Embryonic facial prominence (tissue), 1 donor: ENCODE measurements around the gene TYMP.

ENCODE experiments used
- DNase-seq: peaks from one replicate; pipeline ENCODE4 v3.0.0-alpha.2; 2016; ENCODE audit errors: extremely low spot score

Gene TYMP

DNA sequence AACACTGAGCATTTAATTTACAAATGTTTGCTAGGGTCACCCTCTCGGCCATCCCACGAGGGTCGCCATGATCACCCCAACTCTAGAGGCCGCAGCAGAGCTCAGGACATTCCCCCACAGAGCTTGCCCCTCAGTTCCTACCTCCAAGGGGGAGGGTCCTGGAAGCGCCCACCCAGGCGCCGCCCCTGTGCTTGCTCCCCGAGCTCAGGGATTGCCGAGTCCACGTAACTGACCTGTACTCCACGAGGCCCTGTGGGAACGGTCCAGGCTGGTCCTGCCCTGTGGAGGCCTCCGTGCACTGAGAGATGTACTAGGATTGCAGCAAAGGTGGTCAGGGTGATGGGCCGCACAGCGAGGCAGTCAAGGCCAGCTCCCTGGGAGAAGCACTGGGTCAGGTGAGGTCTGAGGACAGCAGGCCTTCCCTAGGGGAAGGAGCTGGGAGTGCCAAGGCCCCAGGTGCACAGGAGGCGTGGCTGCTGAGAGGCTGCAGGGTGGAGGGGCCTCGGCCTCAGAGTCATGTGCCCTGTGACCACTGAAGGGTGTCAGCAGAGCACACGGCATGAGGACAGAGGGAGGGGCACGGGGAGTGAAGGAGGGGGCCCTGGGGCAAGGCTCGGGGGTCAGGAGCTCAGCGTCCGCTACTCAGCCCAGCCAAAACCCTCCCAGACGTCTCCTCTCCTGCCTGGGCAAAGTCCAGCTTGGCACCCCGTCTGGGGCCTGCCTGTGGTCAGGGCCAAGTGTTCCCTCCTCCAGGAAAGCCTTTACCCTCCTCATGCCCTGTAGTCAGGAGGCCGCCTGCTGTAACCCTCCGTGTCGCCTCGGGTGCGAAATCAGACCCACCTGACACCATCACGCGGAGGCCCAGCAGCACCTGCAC lies 45.6 kb downstream of the TYMP start:
- DNase-seq = no peak

- no peak for DNase-seq
These were observed 46.3 kb downstream of the TYMP start for GRCh38 chr22:50483556-50483955.

DNA sequence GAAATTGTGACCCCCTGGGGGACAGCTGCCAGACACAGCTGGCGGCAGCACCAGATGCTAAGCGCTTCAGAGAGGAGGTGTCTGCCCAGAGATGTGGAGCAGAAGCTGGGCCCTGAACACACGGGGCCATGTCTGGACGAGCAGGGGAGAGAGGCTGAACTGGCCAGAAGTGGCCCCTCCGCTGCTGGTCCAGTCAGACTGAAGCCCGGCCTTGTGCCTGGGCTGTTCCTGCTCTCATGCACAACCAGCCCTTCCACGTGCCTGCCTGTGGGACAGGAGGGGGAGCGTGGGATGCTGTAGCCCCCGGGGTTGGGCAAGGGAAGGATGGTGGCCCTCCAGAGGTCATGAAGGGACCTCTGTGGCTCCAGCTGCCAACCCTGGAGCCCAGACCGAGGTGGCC lies 46.7 kb downstream of the TYMP start:
- DNase-seq = no peak

DNA sequence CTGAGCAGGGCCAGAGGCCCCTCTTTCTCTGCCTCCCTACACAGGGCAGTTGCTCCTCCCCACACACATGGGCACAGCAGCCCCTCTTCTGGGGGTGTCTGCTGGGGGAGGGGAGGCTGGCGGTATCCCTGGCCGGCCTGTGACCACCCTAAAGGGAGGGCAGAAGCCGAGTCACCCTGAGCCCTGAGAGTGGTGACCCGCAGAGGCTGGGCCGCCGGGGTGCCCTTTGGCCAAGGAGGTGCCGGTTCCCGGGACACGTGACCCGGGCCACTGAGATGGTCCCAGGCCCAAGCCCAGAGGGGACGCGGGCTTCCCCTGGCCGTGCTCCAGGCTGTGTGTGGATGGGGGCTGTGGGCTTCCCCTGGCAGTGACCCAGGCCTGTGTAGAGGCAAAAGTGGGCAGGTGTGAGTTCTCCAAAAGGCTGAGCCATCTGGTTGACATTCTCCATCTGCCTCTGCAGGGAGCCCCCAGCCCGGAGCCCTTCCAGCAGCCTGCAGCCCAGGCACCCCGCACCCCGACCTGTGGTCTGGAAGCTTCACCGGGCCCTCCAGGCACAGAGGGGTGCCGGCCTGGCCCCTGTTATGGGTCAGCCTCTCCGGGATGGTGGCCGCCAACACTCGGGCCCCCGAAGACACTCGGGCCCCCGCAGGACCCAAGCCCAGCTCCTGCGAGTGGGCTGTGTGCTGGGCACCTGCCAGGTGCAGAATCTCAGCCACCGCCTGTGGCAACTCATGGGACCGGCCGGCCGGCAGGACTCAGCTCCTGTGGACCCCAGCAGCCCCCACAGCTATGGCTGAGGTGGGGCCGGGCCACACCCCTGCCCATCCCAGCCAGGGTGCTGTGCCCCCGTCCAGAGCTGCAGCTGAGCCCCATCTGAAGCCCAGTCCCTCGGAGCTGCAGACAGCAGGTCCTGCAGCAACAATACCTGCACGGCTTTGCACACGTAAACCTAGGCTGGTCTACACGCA lies 47.4 kb downstream of the TYMP start:
- no peak for DNase-seq

- no peak for DNase-seq
These were observed 48.2 kb downstream of the TYMP start, which contains the start of gene ADM2 for GRCh38 chr22:50481440-50482106. Gene ADM2, plus strand, starts transcription at chr22:50481543. Its CDS starts 305 bp downstream, at chr22:50481848.

GRCh38 chr22:50481045-50481439 lies 48.8 kb downstream of the TYMP start:
- no peak for DNase-seq

DNA sequence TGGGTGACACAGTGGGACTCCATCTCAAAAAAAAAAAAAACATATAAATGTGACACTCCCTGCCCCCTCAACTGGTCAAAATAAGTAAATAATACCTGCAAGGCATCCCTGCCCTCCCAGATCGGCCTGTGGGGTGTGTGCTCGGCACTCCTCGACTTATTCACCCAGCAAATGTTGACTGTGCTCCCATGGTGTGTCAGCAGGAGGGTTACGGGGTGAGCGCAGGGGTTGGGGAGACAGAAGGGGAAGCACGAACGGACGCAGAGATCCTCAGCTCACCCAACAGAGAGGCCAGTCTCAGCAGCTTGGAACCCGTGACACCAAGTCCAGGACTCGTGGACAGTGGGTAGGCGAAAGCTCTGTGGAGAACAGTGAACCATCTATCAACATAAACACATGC lies 50.1 kb downstream of the TYMP start:
- DNase-seq = no peak

DNA sequence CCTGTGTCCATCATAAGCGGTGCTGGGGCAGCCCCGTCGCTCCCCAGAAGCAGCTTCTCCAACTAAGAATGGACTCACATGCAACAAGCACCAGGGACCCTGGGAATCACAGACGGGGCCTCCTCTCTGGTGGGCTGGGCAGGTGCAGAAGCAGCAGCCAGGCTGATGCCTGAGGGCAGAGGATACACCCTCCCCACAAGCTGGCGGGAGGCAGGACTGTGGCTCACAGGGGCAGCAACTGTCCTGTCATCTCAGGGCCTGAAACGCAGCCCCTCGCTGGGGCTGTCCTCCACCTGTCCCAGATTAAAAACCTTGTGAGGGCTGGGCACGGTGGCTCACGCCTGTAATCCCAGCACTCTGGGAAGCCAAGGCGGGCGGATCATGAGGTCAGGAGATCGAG lies 51.9 kb downstream of the TYMP start:
- no peak for DNase-seq

GRCh38 chr22:50476868-50477267 lies 52.9 kb downstream of the TYMP start:
- no peak for DNase-seq
